Large intestine (tissue), 3 donors: ENCODE measurements around the gene DUSP6. TPM values are rescaled to one million over a fixed set of nuclear protein-coding genes. Genes with fewer than 3 reads are reported as not detected.

Experiments
- DNase-seq, 2 donors: peaks; one replicate each; pipeline versions ENCODE4 v3.0.0 to v3.0.0-alpha.2; 2013
- H3K27ac ChIP-seq: one replicate; pipeline ENCODE4 v1.5.1; 2013; ENCODE audit warnings: low read length
- H3K27me3 ChIP-seq: 2 replicates; pipeline ENCODE4 v1.6.1; 2013; ENCODE audit warnings: low read length; ENCODE audit not compliant: control insufficient read depth, insufficient read depth
- H3K36me3 ChIP-seq: 2 replicates; pipeline ENCODE4 v1.6.1; 2013; ENCODE audit warnings: low read length; ENCODE audit not compliant: control insufficient read depth, insufficient read depth
- H3K4me1 ChIP-seq: one replicate; pipeline ENCODE4 v1.6.1; 2013; ENCODE audit warnings: low read length; ENCODE audit not compliant: control insufficient read depth, insufficient read depth
- H3K4me3 ChIP-seq: one replicate; pipeline ENCODE4 v1.5.1; 2013; ENCODE audit warnings: low read length
- H3K9me3 ChIP-seq: one replicate; pipeline ENCODE4 v1.6.1; 2013; ENCODE audit warnings: mild to moderate bottlenecking, low read depth, low read length, moderate library complexity; ENCODE audit not compliant: control insufficient read depth
- WGBS: methylation state at CpG from one replicate; pipeline ENCODE4 v1.1.5; 2013; ENCODE audit warnings: low lambda C conversion rate; ENCODE audit not compliant: insufficient coverage; 5-methylcytosine and 5-hydroxymethylcytosine counted together
- polyA plus RNA-seq: library from polyadenylated mRNA; unstranded; fragments of 120-200 nt; gene quantifications from one replicate; pipeline ENCODE4 v1.2.1, GENCODE V29; 2013

Gene DUSP6
- polyA plus RNA-seq, 1 donor: 135 TPM

- WGBS: no CpG with 5 or more reads among the region's 1 CpG
- no peak for DNase-seq
- Histone ChIP-seq H3K4me3 (no peak overlapping the region), H3K4me1 (peaks cover 87% of the 10 kb centered on the region), H3K27me3 (no peaks in the 10 kb centered on the region), H3K36me3 (no peaks in the 10 kb centered on the region), H3K27ac (peak overlapping the region; percentile 94), H3K9me3 (no peaks in the 10 kb centered on the region)
Observed at GRCh38 chr12:89376202-89376529, 23.9 kb upstream of the DUSP6 start.

- 28% methylated on average over 2 of the region's 2 CpGs for WGBS
- peak in 1 of 2 donors; percentile 65 for DNase-seq
- Histone ChIP-seq H3K27ac (peak overlapping the region; percentile 90), H3K4me3 (no peak overlapping the region), H3K4me1 (peaks cover 82% of the 10 kb centered on the region), H3K36me3 (no peaks in the 10 kb centered on the region), H3K27me3 (no peaks in the 10 kb centered on the region), H3K9me3 (no peaks in the 10 kb centered on the region)
Observed at GRCh38 chr12:89373763-89374572, 21.7 kb upstream of the DUSP6 start.

- H3K4me1 ChIP-seq: peaks cover 79% of the 10 kb centered on the region
- peak; percentile 89 to 96 for DNase-seq
- WGBS: no CpG with 5 or more reads among the region's 6 CpGs
- no peaks in the 10 kb centered on the region for H3K36me3 ChIP-seq
- no peaks in the 10 kb centered on the region for H3K27me3 ChIP-seq
- H3K9me3 ChIP-seq: no peaks in the 10 kb centered on the region
- no peak overlapping the region for H3K4me3 ChIP-seq
- peak overlapping the region; percentile 90 for H3K27ac ChIP-seq
Observed at GRCh38 chr12:89372584-89373370, 20.5 kb upstream of the DUSP6 start.

- H3K27ac ChIP-seq: peak overlapping the region; percentile 90
Observed at GRCh38 chr12:89370850-89371249, 18.5 kb upstream of the DUSP6 start.

GRCh38 chr12:89370421-89370831 lies 18.1 kb upstream of the DUSP6 start:
- peak overlapping the region; percentile 90 for H3K27ac ChIP-seq
- no peaks in the 10 kb centered on the region for H3K27me3 ChIP-seq
- H3K9me3 ChIP-seq: no peaks in the 10 kb centered on the region
- peak in 1 of 2 donors; percentile 61 for DNase-seq
- no peaks in the 10 kb centered on the region for H3K36me3 ChIP-seq
- no peak overlapping the region for H3K4me3 ChIP-seq
- peaks cover 60% of the 10 kb centered on the region for H3K4me1 ChIP-seq
- WGBS: no CpG with 5 or more reads among the region's 3 CpGs

More at GRCh38 chr12:89370850-89371249, 18.5 kb upstream of the DUSP6 start:
- Histone ChIP-seq H3K9me3 (no peaks in the 10 kb centered on the region), H3K4me1 (peaks cover 62% of the 10 kb centered on the region), H3K36me3 (no peaks in the 10 kb centered on the region), H3K4me3 (no peak overlapping the region), H3K27me3 (no peaks in the 10 kb centered on the region)
- WGBS: no CpG with 5 or more reads among the region's 7 CpGs
- DNase-seq: no peak

- no peak for DNase-seq
- Histone ChIP-seq H3K9me3 (no peaks in the 10 kb centered on the region), H3K27ac (peak overlapping the region; percentile 70), H3K4me1 (peaks cover 50% of the 10 kb centered on the region), H3K27me3 (no peaks in the 10 kb centered on the region), H3K4me3 (no peak overlapping the region), H3K36me3 (no peaks in the 10 kb centered on the region)
- WGBS: 82% methylated on average over 2 of the region's 3 CpGs
Observed at GRCh38 chr12:89369166-89369565, 16.9 kb upstream of the DUSP6 start.

- 17% methylated on average over 3 of the region's 4 CpGs for WGBS
- Histone ChIP-seq H3K36me3 (no peaks in the 10 kb centered on the region), H3K27ac (peak overlapping the region; percentile 70), H3K4me3 (no peak overlapping the region), H3K9me3 (no peaks in the 10 kb centered on the region), H3K4me1 (peaks cover 50% of the 10 kb centered on the region), H3K27me3 (no peaks in the 10 kb centered on the region)
- peak in 1 of 2 donors; percentile 68 for DNase-seq
Observed at GRCh38 chr12:89368391-89368790, 16.1 kb upstream of the DUSP6 start.

- H3K4me1 ChIP-seq: peaks cover 50% of the 10 kb centered on the region
- DNase-seq: no peak
- H3K27ac ChIP-seq: no peak overlapping the region
- no peak overlapping the region for H3K4me3 ChIP-seq
- no peaks in the 10 kb centered on the region for H3K36me3 ChIP-seq
- no peaks in the 10 kb centered on the region for H3K27me3 ChIP-seq
- H3K9me3 ChIP-seq: no peaks in the 10 kb centered on the region
- WGBS: 83% methylated on average over 1 of the region's 3 CpGs
Observed at GRCh38 chr12:89366676-89367364, 14.5 kb upstream of the DUSP6 start.

- WGBS: no CpG with 5 or more reads among the region's 2 CpGs
- Histone ChIP-seq H3K36me3 (no peaks in the 10 kb centered on the region), H3K4me1 (peaks cover 36% of the 10 kb centered on the region), H3K27ac (peak overlapping the region; percentile 15), H3K9me3 (no peaks in the 10 kb centered on the region), H3K27me3 (no peaks in the 10 kb centered on the region), H3K4me3 (no peak overlapping the region)
- no peak for DNase-seq
Observed at GRCh38 chr12:89364631-89365030, 12.3 kb upstream of the DUSP6 start.

- DNase-seq: no peak
- Histone ChIP-seq H3K4me3 (no peak overlapping the region), H3K4me1 (peaks cover 36% of the 10 kb centered on the region), H3K27ac (peak overlapping the region; percentile 91), H3K36me3 (no peaks in the 10 kb centered on the region), H3K9me3 (no peaks in the 10 kb centered on the region), H3K27me3 (no peaks in the 10 kb centered on the region)
- no CpG with 5 or more reads among the region's 2 CpGs for WGBS
Observed at GRCh38 chr12:89364058-89364457, 11.8 kb upstream of the DUSP6 start.
